ENCODE measurements around the gene ITGA4. TPM values are rescaled to one million over a fixed set of nuclear protein-coding genes. Genes with fewer than 3 reads are reported as not detected.
A peak's percentile ranks its signal among the peaks of the same experiment; 100 is the strongest.

The ITGA4 gene
- total RNA-seq, 1 experiment from 2014 or later = 17.8 TPM

- no peak for DNase-seq (ENCODE audit: low spot score)
Measured at GRCh38 chr2:181515719-181516118, 58.5 kb downstream of the ITGA4 start.

- DNase-seq (ENCODE audit: low spot score) = no peak
Measured at GRCh38 chr2:181516992-181517391, 59.8 kb downstream of the ITGA4 start.

DNA sequence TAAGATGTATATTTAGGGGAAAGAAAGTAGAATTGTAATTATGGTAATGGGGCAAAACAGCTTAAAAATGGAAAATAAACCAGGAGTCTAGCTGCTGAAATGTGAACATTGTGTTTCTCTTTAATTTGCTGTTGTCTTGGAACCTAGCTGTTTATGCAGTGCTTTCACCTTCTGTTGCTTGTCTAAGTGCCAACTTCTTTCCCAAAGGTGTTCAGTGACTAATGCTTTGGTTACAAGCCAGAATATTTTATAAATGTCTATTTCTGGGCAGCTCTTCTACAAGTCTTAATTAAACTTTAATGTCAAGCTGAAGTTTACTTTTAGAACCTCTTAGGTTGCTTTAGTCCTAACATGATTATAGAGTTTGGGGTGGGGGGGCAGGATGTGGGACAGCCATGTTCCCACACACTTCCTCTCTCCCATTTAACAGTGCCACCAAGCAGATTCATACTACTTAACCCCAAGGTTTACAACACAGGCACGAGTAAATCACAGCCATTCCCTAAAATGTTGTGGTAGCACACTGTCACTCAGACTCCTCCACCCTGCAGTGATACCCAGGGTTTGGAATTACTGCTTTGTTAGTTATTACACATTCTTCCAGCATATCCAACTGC, 60.6 kb downstream of the ITGA4 start:
- DNase-seq (ENCODE audit: low spot score) = no peak

DNA sequence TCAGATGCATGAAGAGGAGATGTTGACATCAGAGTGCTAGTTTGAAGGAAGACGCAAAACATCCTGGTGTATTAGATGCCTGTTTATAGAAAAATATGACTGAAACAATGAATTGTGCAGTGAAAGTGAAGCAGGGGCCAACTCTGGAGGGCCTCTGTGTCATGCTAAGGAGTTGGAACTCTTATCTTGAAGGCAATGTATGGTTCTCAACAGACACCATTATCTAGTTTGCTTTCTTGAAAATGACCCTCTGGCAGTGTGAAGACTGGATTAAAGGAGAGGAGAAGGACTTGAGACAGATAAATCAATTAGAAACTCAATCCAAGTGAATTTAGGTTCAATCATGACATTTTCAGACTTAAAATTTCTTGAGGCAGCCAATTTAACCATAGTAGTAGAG, 63.1 kb downstream of the ITGA4 start:
- no peak for DNase-seq (ENCODE audit: low spot score)

- no peak for DNase-seq (ENCODE audit: low spot score)
Measured at GRCh38 chr2:181523756-181524155, 66.6 kb downstream of the ITGA4 start.

DNA sequence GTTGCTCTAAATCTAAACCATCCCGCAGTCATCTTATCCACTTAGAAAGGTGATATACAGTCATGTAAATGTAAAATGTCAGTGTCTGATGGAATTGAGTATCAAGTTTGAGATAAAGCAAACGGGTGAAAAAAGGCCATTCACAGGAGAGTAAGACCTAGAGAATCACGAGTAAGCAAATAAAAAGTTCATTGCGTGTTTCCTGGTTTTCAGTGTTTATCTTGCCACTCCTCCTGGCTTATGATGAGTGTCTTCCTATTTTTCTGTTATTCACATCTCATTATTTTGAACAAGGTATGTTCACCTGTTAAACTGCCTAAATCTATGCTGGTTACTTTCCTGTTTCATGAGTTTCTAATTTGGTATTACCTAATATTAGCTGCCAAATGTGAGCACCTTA, 68.8 kb downstream of the ITGA4 start:
- no peak for DNase-seq (ENCODE audit: low spot score)

- DNase-seq (ENCODE audit: low spot score) = no peak
Measured at GRCh38 chr2:181527058-181527457, 69.9 kb downstream of the ITGA4 start.

- DNase-seq (ENCODE audit: low spot score) = no peak
Measured at GRCh38 chr2:181528441-181528840, 71.3 kb downstream of the ITGA4 start.

DNA sequence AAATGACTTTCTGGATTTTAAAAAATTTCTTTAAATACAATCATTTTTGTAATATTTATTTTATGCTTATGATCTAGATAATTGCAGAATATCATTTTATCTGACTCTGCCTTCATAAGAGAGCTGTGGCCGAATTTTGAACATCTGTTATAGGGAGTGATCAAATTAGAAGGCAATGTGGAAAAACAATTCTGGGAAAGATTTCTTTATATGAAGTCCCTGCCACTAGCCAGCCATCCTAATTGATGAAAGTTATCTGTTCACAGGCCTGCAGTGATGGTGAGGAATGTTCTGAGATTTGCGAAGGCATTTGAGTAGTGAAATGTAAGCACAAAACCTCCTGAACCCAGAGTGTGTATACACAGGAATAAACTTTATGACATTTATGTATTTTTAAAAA, 79.5 kb downstream of the ITGA4 start:
- no peak for DNase-seq (ENCODE audit: low spot score)

DNA sequence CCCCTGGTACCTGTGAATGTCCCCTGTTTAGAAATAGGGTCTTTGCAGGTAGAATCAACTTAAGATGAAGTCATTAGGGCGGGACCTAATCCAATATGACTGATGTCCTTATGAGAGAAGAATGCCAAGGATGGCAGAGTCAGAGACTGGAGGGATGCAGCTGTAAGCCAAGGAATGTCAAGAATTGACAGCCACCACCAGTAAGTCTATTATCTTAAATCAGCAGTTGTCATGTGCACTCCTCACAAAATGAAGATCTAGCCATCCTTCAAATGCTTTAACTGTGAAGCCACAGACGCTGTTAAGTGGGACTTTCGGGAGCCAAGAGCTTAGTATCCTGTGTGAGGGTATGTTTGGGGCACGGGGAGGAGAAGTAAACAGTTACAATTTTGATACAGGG, 83.2 kb downstream of the ITGA4 start:
- DNase-seq (ENCODE audit: low spot score) = no peak

DNA sequence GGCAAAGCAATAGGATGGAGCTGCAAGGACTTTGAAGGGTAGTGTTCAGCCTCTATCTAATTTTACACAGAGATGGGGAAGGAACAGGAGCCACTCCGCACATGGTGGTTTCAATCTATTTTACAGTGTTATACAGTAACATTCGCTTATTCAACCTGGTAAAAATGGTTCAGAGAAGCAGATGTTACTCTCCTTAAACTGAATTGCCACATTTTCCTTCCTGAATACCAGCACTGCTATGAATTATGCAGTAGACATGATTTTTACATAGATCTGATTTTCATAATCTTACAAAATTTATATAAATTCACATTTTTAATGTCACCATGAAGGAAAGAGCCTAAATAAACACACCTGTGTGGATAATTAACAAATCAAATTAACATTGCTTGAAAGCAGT, 85.0 kb downstream of the ITGA4 start:
- no peak for DNase-seq (ENCODE audit: low spot score)

DNA sequence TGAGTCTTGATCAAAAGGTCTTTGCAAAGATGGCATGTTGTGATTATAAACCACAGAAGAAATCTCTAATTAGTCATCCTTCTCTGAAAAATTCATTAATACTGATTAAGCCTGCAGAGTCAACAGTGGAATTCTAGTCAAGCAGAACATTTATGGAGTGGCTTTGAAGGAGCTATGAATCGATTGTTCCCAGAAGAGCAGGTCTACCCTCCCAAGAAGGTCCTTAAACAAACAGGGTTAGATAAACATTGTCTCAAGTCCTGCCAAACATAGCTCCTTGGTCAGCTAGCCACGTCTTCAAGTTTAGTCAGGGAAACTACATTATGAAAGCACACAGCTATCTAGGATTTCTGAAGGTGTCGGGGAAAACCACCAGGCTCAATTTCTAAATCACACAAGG, 88.9 kb downstream of the ITGA4 start:
- DNase-seq (ENCODE audit: low spot score) = no peak

- no peak for DNase-seq (ENCODE audit: low spot score)
Measured at GRCh38 chr2:181552808-181553207, 95.6 kb downstream of the ITGA4 start.

DNA sequence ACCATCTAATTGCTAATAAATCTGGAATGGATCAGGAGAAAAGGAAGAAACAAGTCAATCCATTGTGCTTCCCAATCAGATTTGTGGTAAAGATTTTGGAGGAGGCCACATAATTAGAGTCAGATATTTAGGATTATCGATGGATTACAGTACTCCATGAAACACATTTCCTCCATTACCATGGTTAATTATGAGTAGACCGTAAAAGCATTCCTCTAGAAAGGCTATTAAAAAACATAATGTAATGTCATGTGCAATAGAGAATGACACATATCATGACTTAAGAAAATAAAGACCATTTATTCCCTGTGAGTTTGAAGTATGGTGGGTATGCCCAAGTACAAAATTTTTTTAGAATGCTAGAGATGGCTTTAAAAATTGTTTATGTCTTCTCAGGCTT, 96.1 kb downstream of the ITGA4 start:
- DNase-seq (ENCODE audit: low spot score) = no peak

DNA sequence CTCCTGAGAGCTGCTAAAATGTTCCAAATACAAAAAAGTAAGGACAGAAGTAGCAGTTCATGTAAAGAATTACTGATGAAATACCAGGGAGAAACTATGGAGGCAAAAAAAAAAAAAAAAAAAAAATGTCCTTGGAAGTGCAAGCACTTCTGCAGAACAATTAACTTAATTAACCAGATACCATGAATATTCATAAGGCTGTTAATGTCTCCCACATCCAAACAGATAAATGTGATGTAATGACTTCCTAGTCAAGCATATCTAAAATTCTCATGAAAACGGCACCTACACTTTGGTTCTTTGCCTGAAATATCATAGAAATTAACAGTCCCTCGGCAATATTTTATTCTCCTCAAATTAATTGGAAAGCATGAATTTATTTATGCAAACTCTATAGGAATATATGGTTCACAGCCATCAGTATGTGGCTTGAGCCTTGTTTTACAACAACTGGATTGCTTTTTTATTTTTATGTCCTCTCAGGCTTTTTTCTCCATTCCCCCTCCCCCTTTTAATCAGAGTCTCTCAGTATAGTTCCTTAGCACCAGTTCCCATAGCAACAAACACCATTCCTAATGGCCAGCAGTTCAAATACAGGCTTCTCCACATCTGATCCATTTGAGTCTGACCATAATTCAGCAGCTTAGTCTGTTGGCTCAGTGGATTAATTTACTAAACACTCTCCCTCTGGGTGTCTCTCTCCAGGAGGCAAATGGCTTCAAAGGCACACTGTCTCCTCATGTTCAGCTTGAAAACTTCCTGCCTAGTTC, 97.1 kb downstream of the ITGA4 start:
- no peak for DNase-seq (ENCODE audit: low spot score)

- DNase-seq (ENCODE audit: low spot score) = no peak
Measured at GRCh38 chr2:181558371-181558770, 101.2 kb downstream of the ITGA4 start.

DNA sequence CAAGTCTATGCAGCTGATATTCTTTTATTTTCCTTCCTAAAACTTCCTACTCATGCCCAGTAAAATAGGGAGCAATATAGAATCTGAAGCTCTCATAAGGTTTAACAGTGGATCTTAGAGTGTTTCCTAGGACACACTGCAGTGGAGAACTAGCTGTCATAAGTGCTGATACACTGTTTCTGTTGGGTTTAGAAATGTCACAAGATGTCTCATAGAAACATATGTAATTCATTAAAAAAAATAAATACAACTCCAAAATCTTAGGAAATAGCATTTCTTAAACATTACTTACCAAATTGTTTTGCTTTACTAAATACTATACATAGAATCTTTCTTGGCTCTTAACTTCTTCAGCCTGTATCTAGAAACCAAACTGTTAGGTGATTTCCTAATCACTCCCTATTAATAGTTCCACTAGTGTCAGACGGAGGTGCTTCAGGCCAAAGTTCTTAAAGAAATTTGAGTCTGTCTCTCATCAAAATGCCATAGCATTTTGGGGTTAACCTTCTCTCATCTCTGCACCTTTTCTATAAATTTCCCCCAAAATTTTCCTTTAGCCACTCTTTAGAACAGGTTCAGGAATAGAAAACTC, 106.0 kb downstream of the ITGA4 start:
- no peak for DNase-seq (ENCODE audit: low spot score)

- DNase-seq (ENCODE audit: low spot score) = no peak
Measured at GRCh38 chr2:181566334-181567032, 109.3 kb downstream of the ITGA4 start.

DNA sequence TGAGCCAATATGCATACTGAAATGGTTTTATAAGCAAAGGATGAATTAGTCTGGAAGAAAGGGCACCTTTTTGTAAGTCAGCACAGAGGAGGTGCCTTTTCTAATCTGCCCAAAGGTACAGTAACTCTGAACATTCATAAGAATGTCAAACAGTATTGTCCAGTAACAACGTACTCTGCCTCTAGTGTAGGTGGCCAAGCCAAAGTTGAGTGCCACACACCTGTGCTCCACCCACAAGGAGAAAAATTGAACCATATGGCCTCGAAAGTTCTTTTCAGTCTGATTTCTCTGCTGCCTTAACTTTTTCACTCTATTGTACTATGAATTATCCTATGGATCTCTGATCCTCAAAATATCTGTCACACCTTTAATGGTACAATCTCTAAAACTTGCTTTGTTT, 112.9 kb downstream of the ITGA4 start:
- no peak for DNase-seq (ENCODE audit: low spot score)

DNA sequence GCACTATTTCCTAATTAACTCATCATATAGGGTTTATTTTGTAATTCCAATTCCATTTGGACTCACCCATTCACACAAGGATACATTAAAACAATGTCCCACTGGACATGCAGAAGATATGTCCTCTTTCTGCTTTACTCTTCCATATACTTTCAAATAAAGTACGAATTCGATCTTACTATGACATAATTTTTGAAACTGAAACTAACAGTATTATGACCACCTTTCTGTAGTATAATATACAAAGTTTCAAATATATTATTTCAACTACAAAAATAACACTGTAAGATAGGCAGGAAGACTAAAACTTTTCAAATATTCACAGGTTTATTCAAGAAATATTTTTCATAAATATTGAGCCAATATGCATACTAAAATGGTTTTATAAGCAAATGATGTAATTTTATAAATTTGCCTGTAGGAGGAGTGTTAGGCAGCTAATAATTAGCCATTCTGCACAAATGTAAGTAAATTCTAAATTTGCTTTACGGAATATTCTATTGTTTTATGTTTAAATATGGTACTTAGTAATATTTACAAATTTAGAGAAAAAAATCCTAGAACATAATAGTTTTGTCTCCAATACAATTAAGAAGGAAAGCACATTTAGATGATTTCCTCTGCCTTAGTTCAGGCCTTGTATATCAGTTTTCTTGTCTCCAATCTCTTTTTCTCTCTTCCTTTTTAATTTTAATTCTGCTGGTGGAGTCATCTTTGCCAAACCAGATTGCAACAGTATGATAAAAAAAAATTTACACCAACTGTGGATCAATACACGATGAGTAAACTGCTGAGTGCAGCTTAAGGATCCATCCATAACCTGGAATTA, 113.9 kb downstream of the ITGA4 start:
- no peak for DNase-seq (ENCODE audit: low spot score)

GRCh38 chr2:181573140-181573736, 116.1 kb downstream of the ITGA4 start:
- DNase-seq (ENCODE audit: low spot score) = peak; percentile 32

All from A172 (cell line).